D721Med (cell line): ENCODE measurements around the gene KPNA3.

Experiments
- DNase-seq: peaks from one replicate; pipeline ENCODE4 v3.0.0; 2011; ENCODE audit warnings: low spot score; ENCODE audit not compliant: insufficient read length
- FAIRE-seq: peaks from 2 replicates; lab custom pipeline; 2011; peaks lifted over from hg19 to GRCh38; lab: Jason Lieb, UNC
- CTCF ChIP-seq: IDR thresholded peaks from 2 replicates; pipeline ENCODE4 v1.5.1; 2012; ENCODE audit warnings: mild to moderate bottlenecking, control low read depth; ENCODE audit not compliant: insufficient read depth; ENCODE audit errors: missing control alignments

The KPNA3 gene, protein sequence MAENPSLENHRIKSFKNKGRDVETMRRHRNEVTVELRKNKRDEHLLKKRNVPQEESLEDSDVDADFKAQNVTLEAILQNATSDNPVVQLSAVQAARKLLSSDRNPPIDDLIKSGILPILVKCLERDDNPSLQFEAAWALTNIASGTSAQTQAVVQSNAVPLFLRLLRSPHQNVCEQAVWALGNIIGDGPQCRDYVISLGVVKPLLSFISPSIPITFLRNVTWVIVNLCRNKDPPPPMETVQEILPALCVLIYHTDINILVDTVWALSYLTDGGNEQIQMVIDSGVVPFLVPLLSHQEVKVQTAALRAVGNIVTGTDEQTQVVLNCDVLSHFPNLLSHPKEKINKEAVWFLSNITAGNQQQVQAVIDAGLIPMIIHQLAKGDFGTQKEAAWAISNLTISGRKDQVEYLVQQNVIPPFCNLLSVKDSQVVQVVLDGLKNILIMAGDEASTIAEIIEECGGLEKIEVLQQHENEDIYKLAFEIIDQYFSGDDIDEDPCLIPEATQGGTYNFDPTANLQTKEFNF

DNA sequence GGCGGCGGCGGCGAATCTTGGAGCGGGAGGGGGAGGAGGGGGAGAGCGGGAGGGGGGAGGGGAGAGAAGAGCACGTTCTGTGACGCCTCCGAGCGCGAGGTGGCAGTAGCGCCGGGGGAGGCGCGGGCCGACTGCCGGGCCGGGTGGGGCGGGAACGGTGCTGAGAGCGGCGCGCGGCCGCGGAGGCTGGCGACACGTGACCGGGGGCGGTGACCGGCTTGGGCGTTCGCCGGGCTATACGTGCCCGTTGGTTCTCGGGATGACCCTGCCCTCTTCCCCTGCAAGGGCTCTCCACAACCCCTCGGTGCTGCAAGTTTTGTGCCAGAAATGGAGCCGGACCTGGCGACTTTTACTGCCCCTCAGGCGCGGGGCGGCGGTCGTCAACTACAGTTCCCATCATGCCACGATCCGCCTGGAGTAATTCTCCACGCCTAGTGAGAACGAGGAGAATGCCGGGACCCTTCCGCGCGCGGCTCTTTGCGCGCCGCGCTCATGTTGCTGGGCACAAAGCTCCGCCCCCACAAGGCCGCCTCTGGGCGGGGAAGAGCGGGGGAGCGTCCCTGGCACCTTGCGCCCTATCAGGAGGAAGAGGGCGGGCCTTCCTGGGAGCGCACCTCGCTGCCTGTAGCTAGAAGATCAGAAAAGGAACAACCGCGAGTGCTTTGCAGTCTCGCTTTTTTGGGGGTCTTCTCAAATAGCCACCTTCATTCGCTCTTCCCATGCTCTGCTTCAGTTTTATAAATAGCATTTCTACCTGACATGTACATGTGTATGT lies at the start of gene KPNA3:
Gene KPNA3, minus strand, starts transcription at position 133 of the 775 bp plus-strand sequence. CDS start 176 bp downstream, outside the sequence.
- DNase-seq (peak; percentile 65), FAIRE-seq (no peak)
- TF ChIP-seq CTCF: peak; percentile 34

DNA sequence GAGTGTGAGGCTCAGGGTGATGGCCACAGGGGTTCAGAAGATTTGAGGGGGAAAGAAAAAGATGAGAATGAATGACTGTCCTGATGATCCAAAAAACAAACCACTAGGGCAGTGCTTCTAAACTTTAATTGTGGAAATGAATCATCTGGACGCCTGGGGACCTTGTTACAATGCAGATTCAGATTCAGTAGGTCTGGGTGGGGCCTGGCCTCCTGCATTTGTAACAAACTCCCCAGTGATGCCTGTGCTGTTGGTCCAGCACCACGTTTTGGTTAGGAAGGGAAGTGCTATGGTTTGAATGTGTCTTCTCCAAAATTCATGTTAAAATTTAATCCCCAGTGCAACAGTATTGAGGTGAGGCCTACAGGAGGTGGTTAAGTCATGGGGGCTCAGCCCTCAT lies 49.5 kb upstream of the KPNA3 start:
- no peak for TF ChIP-seq CTCF
- no peak for FAIRE-seq
- DNase-seq: no peak

DNA sequence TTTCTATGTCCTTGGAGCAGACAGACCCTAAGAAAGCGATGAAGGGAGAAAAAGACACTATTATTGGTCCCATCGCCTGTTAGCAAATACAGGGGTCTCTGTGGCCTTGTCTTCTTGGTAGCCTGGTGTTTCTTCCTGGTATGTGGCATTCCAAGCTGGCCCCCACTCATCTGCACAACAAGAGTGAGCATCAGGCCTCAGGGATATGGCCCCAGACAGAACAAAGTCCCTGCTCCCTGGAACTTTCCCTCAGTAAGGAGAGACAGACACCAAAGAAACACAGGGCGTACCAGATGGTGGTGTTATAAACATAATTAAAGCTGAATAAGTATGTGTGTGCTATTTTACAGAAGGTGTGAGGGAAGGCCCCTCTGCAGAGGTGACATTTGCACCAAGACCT lies 48.2 kb upstream of the KPNA3 start:
- FAIRE-seq: no peak

GRCh38 chr13:49840266-49840665 lies 47.8 kb upstream of the KPNA3 start:
- TF ChIP-seq CTCF: no peak

More for the DNA sequence above, 48.2 kb upstream of the KPNA3 start:
- TF ChIP-seq CTCF: no peak
- no peak for DNase-seq

DNA sequence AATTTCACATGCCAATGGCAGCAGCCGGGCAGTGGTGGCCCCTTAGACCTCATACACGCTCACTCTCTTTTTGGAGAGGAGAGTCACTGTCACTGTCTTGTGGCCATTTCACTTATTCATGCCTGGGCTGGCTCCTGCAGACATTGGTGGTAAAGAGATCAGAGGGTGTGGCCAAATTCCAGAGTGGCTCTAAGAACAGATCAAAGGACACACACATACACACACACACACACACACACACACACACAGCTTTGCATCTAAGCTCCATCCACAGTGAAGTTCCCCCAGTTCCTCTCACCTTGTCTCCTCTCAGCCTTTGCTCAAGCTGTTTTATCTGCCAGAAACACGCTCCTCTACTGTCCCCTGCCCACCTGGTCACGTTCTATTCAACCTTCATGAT lies 46.5 kb upstream of the KPNA3 start:
- DNase-seq: no peak
- no peak for TF ChIP-seq CTCF
- FAIRE-seq: no peak

More at GRCh38 chr13:49840266-49840665, 47.8 kb upstream of the KPNA3 start:
- no peak for FAIRE-seq
- DNase-seq: no peak

- no peak for FAIRE-seq
- TF ChIP-seq CTCF: no peak
- DNase-seq: no peak
Observed at GRCh38 chr13:49836516-49836915, 44.0 kb upstream of the KPNA3 start.
